GM23338 (cell line): ENCODE results near the gene ELOB.

Source experiments
- CREB1 ChIP-seq: fragments of 250-450 bp; sonication (Bioruptor Pico); IDR thresholded peaks from 2 replicates; pipeline ENCODE4 v1.5.0; 2020; ENCODE audit warnings: low read depth, mild to moderate bottlenecking, moderate library complexity
- CTCF ChIP-seq, 2 experiments: fragments of 200-600 bp in 1 of 2; sonication (generic) in 1 of 2; conservative IDR thresholded peaks; 2 replicates each; pipeline versions ENCODE4 v1.5.1 to v1.6.1; 2016 to 2017; ENCODE audit warnings: antibody characterized with exemption in 2 of 2, low read depth in 2 of 2, mild to moderate bottlenecking in 2 of 2, moderate library complexity in 1 of 2
- ETS1 ChIP-seq: IDR thresholded peaks from 2 replicates; pipeline ENCODE4 v1.6.1; 2016; ENCODE audit warnings: antibody characterized with exemption
- EZH2 ChIP-seq: fragments of 200-600 bp; sonication (generic); IDR thresholded peaks from one replicate; pipeline ENCODE4 v1.8.0; 2017; ENCODE audit warnings: antibody characterized with exemption, mild to moderate bottlenecking, low read depth; ENCODE audit not compliant: unreplicated experiment
- EZH2phosphoT487 ChIP-seq: fragments of 200-600 bp; sonication (generic); IDR thresholded peaks from one replicate; pipeline ENCODE4 v1.8.1; 2018; ENCODE audit warnings: antibody characterized with exemption; ENCODE audit not compliant: unreplicated experiment
- POLR2AphosphoS5 ChIP-seq: IDR thresholded peaks from 2 replicates; pipeline ENCODE4 v1.6.1; 2016; ENCODE audit warnings: antibody characterized with exemption, low read depth

GRCh38 chr16:2822496-2822895, 45.4 kb upstream of the ELOB start:
- TF ChIP-seq POLR2AphosphoS5 = no peak
- TF ChIP-seq CTCF (conservative IDR thresholded peaks at IDR 0.05; ENCODE audit: low read depth in 2 of 2) = no peak
- TF ChIP-seq CREB1 = no peak
- TF ChIP-seq EZH2 = no peak
- no peak for TF ChIP-seq ETS1
- TF ChIP-seq EZH2phosphoT487 = no peak
